SK-N-SH (cell line): ENCODE results near the gene ADGRF5. TPM values are rescaled to one million over a fixed set of nuclear protein-coding genes. Genes with fewer than 3 reads are reported as not detected.
"Not testable (repeated sequence)": the region's sequence is repeated elsewhere in the genome, so short reads cannot be mapped to it uniquely, and the experiment has no call there.

Experiments
- CTCF ChIA-PET: fragments of 300-600, 350-600 bp; formaldehyde crosslinking; extraction: SDS; loops from one replicate; lab custom pipeline; 2021; lab: Yijun Ruan, JAX
- POLR2A ChIA-PET: fragments of 350-600 bp; sonication (Branson Sonifier 250); formaldehyde crosslinking; extraction: SDS; loops from one replicate; lab custom pipeline; 2020; ENCODE audit warnings: antibody characterized with exemption, inconsistent platforms; lab: Yijun Ruan, JAX
- DNase-seq: peaks from one replicate; pipeline ENCODE4 v3.0.0; 2012
- H2AFZ ChIP-seq: fragments of 200-600 bp; sonication (generic); 2 replicates; pipeline ENCODE4 v1.8.1; 2016; ENCODE audit warnings: antibody characterized with exemption, mild to moderate bottlenecking, low read depth
- H3F3A ChIP-seq: fragments of 200-600 bp; sonication (generic); replicated peaks from 2 replicates; pipeline ENCODE3; 2016; ENCODE audit warnings: antibody characterized with exemption, mild to moderate bottlenecking; ENCODE audit not compliant: insufficient read depth
- H3K27ac ChIP-seq, 2 experiments: fragments of 200-500 bp in 1 of 2; fragments of 200-600 bp in 1 of 2; sonication (Bioruptor generic) in 1 of 2; sonication (generic), shearing (Covaris generic) in 1 of 2; 2 replicates each; pipeline versions ENCODE4 v1.5.1 to v1.6.1; 2014 to 2016; ENCODE audit warnings: low read depth in 2 of 2, inconsistent platforms in 1 of 2, low read length in 1 of 2, mild to moderate bottlenecking in 1 of 2, mixed read lengths in 1 of 2
- H3K27me3 ChIP-seq: fragments of 200-600 bp; sonication (generic), shearing (Covaris generic); 2 replicates; pipeline ENCODE4 v1.6.1; 2016; ENCODE audit warnings: mixed run types; ENCODE audit not compliant: insufficient read depth
- H3K36me3 ChIP-seq, 2 experiments: fragments of 200-500 bp in 1 of 2; fragments of 200-600 bp in 1 of 2; sonication (Bioruptor generic) in 1 of 2; sonication (generic) in 1 of 2; replicated peaks in 1 of 2; 2 replicates each; pipeline versions ENCODE3 to v1.5.1; 2014 to 2016; ENCODE audit warnings: low read length in 1 of 2, mild to moderate bottlenecking in 1 of 2; ENCODE audit not compliant: insufficient read depth in 2 of 2, control insufficient read depth in 1 of 2
- H3K4me1 ChIP-seq, 2 experiments: fragments of 200-500 bp in 1 of 2; fragments of 200-600 bp in 1 of 2; sonication (Bioruptor generic) in 1 of 2; sonication (generic), shearing (Covaris generic) in 1 of 2; 2 replicates each; pipeline versions ENCODE4 v1.5.1 to v1.6.1; 2014 to 2016; ENCODE audit warnings: low read depth in 1 of 2, low read length in 1 of 2, mixed run types in 1 of 2; ENCODE audit not compliant: insufficient read depth in 2 of 2, control insufficient read depth in 1 of 2
- H3K4me2 ChIP-seq: fragments of 200-600 bp; sonication (generic), shearing (Covaris generic); 2 replicates; pipeline ENCODE4 v1.6.1; 2017; ENCODE audit warnings: mixed run types
- H3K4me3 ChIP-seq, 2 experiments: fragments of 200-500 bp in 1 of 2; fragments of 200-600 bp in 1 of 2; sonication (Bioruptor generic) in 1 of 2; sonication (generic), shearing (Covaris generic) in 1 of 2; 2 replicates each; pipeline versions ENCODE4 v1.5.1 to v1.8.1; 2014 to 2016; ENCODE audit warnings: low read depth in 2 of 2, inconsistent platforms in 1 of 2, low read length in 1 of 2, mild to moderate bottlenecking in 1 of 2, mixed read lengths in 1 of 2, moderate library complexity in 1 of 2
- H3K79me2 ChIP-seq: fragments of 200-600 bp; sonication (generic); 2 replicates; pipeline ENCODE4 v1.8.1; 2017; ENCODE audit warnings: mild to moderate bottlenecking; ENCODE audit not compliant: insufficient read depth
- H3K9ac ChIP-seq: fragments of 200-600 bp; sonication (generic); 2 replicates; pipeline ENCODE4 v1.6.1; 2017; ENCODE audit warnings: mixed run types
- H3K9me2 ChIP-seq: fragments of 200-600 bp; sonication (generic); 2 replicates; pipeline ENCODE4 v1.6.1; 2017; ENCODE audit warnings: mixed run types
- H3K9me3 ChIP-seq: fragments of 200-600 bp; sonication (generic); 2 replicates; pipeline ENCODE4 v1.6.1; 2017; ENCODE audit warnings: mixed run types, mild to moderate bottlenecking, moderate library complexity
- H4K20me1 ChIP-seq: fragments of 200-600 bp; sonication (generic); 2 replicates; pipeline ENCODE4 v1.6.1; 2017; ENCODE audit warnings: mild to moderate bottlenecking, mixed run types; ENCODE audit not compliant: insufficient read depth
- CHD2 ChIP-seq: fragments of 150-350 bp; IDR thresholded peaks from 2 replicates; pipeline ENCODE4 v1.6.1; 2018; ENCODE audit warnings: low read length; ENCODE audit not compliant: partially characterized antibody
- CTCF ChIP-seq: fragments of 200-600 bp; sonication (generic); IDR thresholded peaks from 2 replicates; pipeline ENCODE4 v1.6.1; 2017; ENCODE audit warnings: antibody characterized with exemption, mild to moderate bottlenecking, moderate library complexity
- ELF1 ChIP-seq: IDR thresholded peaks from 2 replicates; pipeline ENCODE4 v1.4.0; 2012
- EP300 ChIP-seq, 2 experiments: IDR thresholded peaks; 2 replicates each; pipeline versions ENCODE4 v1.4.0 to v1.6.1; 2012; ENCODE audit warnings: borderline replicate concordance in 1 of 2, low read depth in 1 of 2, low read length in 1 of 2
- EZH2phosphoT487 ChIP-seq: fragments of 200-600 bp; sonication (generic); IDR thresholded peaks from 2 replicates; pipeline ENCODE4 v1.6.1; 2017; ENCODE audit warnings: low read depth, mixed run types, mild to moderate bottlenecking, antibody characterized with exemption, moderate library complexity, borderline replicate concordance
- FOSL2 ChIP-seq: IDR thresholded peaks from 2 replicates; pipeline ENCODE4 v1.4.0; 2012; ENCODE audit warnings: low read depth, mild to moderate bottlenecking, moderate library complexity, borderline replicate concordance
- FOXM1 ChIP-seq: IDR thresholded peaks from 2 replicates; pipeline ENCODE4 v1.4.0; 2012; ENCODE audit warnings: low read depth, mild to moderate bottlenecking
- GABPA ChIP-seq: IDR thresholded peaks from 2 replicates; pipeline ENCODE4 v1.4.0; 2012; ENCODE audit warnings: low read depth, mild to moderate bottlenecking
- JUND ChIP-seq: IDR thresholded peaks from 2 replicates; pipeline ENCODE4 v1.4.0; 2012
- MAX ChIP-seq: IDR thresholded peaks from 2 replicates; pipeline ENCODE4 v1.4.0; 2012; ENCODE audit warnings: low read depth
- MEF2A ChIP-seq: IDR thresholded peaks from 2 replicates; pipeline ENCODE4 v1.4.0; 2012; ENCODE audit warnings: low read depth, borderline replicate concordance
- MXI1 ChIP-seq: IDR thresholded peaks from 2 replicates; pipeline ENCODE4 v1.6.1; 2012; ENCODE audit warnings: mild to moderate bottlenecking, low read depth, low read length, improper control_type of control experiment
- NFIC ChIP-seq: IDR thresholded peaks from 2 replicates; pipeline ENCODE4 v1.4.0; 2012; ENCODE audit warnings: borderline replicate concordance
- RAD21 ChIP-seq: IDR thresholded peaks from 2 replicates; pipeline ENCODE4 v1.6.1; 2012; ENCODE audit warnings: mild to moderate bottlenecking, low read length
- RCOR1 ChIP-seq: fragments of 150-350 bp; IDR thresholded peaks from 2 replicates; pipeline ENCODE4 v1.6.1; 2017; ENCODE audit warnings: antibody characterized with exemption, low read length
- SMC3 ChIP-seq: IDR thresholded peaks from 2 replicates; pipeline ENCODE4 v1.6.1; 2012; ENCODE audit warnings: low read depth, low read length, improper control_type of control experiment
- TCF12 ChIP-seq: IDR thresholded peaks from 2 replicates; pipeline ENCODE4 v1.4.0; 2012
- YY1 ChIP-seq: IDR thresholded peaks from 2 replicates; pipeline ENCODE4 v1.4.0; 2012; ENCODE audit warnings: low read depth, mild to moderate bottlenecking
- WGBS: methylation state at CpG from one replicate; pipeline ENCODE4 v1.1.6; 2017; ENCODE audit warnings: low lambda C conversion rate; 5-methylcytosine and 5-hydroxymethylcytosine counted together
- polyA plus RNA-seq, 3 experiments: library from polyadenylated mRNA; depleted of rRNA; stranded (reverse); fragments of >200 nt; gene quantifications; 2 replicates each; pipeline ENCODE4 v1.2.3, GENCODE V29; 2012

ADGRF5 gene
- polyA plus RNA-seq, 1 of the 3 experiments (the other 2 are of a cell fraction) = 0.02 TPM

GRCh38 chr6:46862381-46862780 is 59.4 kb downstream of the ADGRF5 start:
- H3K27ac ChIP-seq = no peak overlapping the region
- TF ChIP-seq RAD21 (no peak), MAX (no peak), FOXM1 (no peak), GABPA (no peak), EZH2phosphoT487 (no peak), RCOR1 (no peak), EP300 (IDR thresholded peaks at IDR 0.05; ENCODE audit: borderline replicate concordance in 1 of 2, low read depth in 1 of 2, low read length in 1 of 2) (no peak), JUND (no peak), FOSL2 (no peak), MEF2A (no peak), NFIC (no peak), MXI1 (no peak), TCF12 (no peak), ELF1 (no peak), YY1 (no peak), CHD2 (no peak)
- TF ChIP-seq, all 33 proteins: peak for 0
- no peak for DNase-seq
- no peak overlapping the region for H3K4me3 ChIP-seq
- H3K4me2 ChIP-seq = no peak overlapping the region
- no peaks in the 10 kb centered on the region for H3K36me3 ChIP-seq
- H3K4me1 ChIP-seq = no peaks in the 10 kb centered on the region
- no peaks in the 10 kb centered on the region for H3K9me3 ChIP-seq
- ChIA-PET POLR2A (no interaction called here), CTCF (interaction anchor here (3.1 kb wide), 1 partner anchor 13 kb away, joined by 17 read pairs; no protein-coding TSS in a partner anchor)
- no peaks in the 10 kb centered on the region for H3F3A ChIP-seq
- H2AFZ ChIP-seq = no peak overlapping the region
- H3K9ac ChIP-seq = no peak overlapping the region
- no peaks in the 10 kb centered on the region for H3K79me2 ChIP-seq
- H3K27me3 ChIP-seq = peaks cover 21% of the 10 kb centered on the region; the same call in 1 of the 2 replicates
- H3K9me2 ChIP-seq = no peaks in the 10 kb centered on the region
- 10% methylated on average over 2 of the region's 2 CpGs for WGBS
- no peaks in the 10 kb centered on the region for H4K20me1 ChIP-seq

- CTCF ChIA-PET = interaction anchor here (0.6 to 2.8 kb wide), 15 partner anchors 8 to 471 kb away, joined by 3 to 18 read pairs (median 4); partner anchors contain the start of gene ANKRD66
- WGBS = 0% methylated on average over 1 of the region's 1 CpG
- POLR2A ChIA-PET = not testable (repeated sequence)
Observed at GRCh38 chr6:46855966-46856365, 65.8 kb downstream of the ADGRF5 start.

GRCh38 chr6:46851576-46851975 is 70.2 kb downstream of the ADGRF5 start:
- H2AFZ ChIP-seq, H3K4me2 ChIP-seq, DNase-seq, H3F3A ChIP-seq, H3K79me2 ChIP-seq, H3K36me3 ChIP-seq, H3K9me3 ChIP-seq, H3K27ac ChIP-seq, H4K20me1 ChIP-seq, H3K4me1 ChIP-seq, H3K4me3 ChIP-seq, H3K9ac ChIP-seq, H3K9me2 ChIP-seq, CTCF ChIA-PET, POLR2A ChIA-PET: not testable (repeated sequence)
- WGBS = 21% methylated on average over 4 of the region's 4 CpGs
- H3K27me3 ChIP-seq = peaks cover 15% of the 10 kb centered on the region; the same call in 1 of the 2 replicates

More at GRCh38 chr6:46855966-46856365, 65.8 kb downstream of the ADGRF5 start:
- peak; percentile 62 for TF ChIP-seq CTCF
- TF ChIP-seq RAD21 = peak; percentile 30; the same call in 1 of the 2 replicates
- peak; percentile 18; the same call in 1 of the 2 replicates for TF ChIP-seq SMC3
- H3K4me1 ChIP-seq, H3K79me2 ChIP-seq, H4K20me1 ChIP-seq, H3K4me3 ChIP-seq, H3K9me3 ChIP-seq, H3K27ac ChIP-seq, H3K4me2 ChIP-seq, H2AFZ ChIP-seq, H3K9me2 ChIP-seq, H3F3A ChIP-seq, H3K9ac ChIP-seq, H3K36me3 ChIP-seq: not testable (repeated sequence)
- peaks cover 20% of the 10 kb centered on the region; the same call in 1 of the 2 replicates for H3K27me3 ChIP-seq
- peak; percentile 25 for DNase-seq
